GM19372 (cell line): ENCODE measurements around the gene SPEN.
A peak's percentile ranks its signal among the peaks of the same experiment; 100 is the strongest.

Experiments
- ATAC-seq: cut with Tn5 transposase; IDR thresholded peaks from one replicate; pipeline ENCODE4 v1.9.1; 2021; ENCODE audit warnings: mild to moderate bottlenecking, low read depth, moderate library complexity; ENCODE audit not compliant: unreplicated experiment

SPEN gene

GRCh38 chr1:15957221-15958095 is 110.0 kb downstream of the SPEN start:
- no peak for ATAC-seq

- no peak for ATAC-seq
Measured at GRCh38 chr1:15958111-15958510, 110.6 kb downstream of the SPEN start.

GRCh38 chr1:15958793-15959192 is 111.3 kb downstream of the SPEN start:
- ATAC-seq: no peak

- ATAC-seq: no peak
Measured at GRCh38 chr1:15959424-15959823, 111.9 kb downstream of the SPEN start.

- ATAC-seq: no peak
Measured at GRCh38 chr1:15959827-15960446, 112.4 kb downstream of the SPEN start.

GRCh38 chr1:15960808-15961207 is 113.3 kb downstream of the SPEN start:
- ATAC-seq: no peak

GRCh38 chr1:15961492-15961891 is 114.0 kb downstream of the SPEN start:
- ATAC-seq: no peak

GRCh38 chr1:15962176-15962575 is 114.7 kb downstream of the SPEN start:
- no peak for ATAC-seq

GRCh38 chr1:15962671-15963362 is 115.3 kb downstream of the SPEN start:
- no peak for ATAC-seq

GRCh38 chr1:15963363-15963967 is 116.0 kb downstream of the SPEN start:
- no peak for ATAC-seq

GRCh38 chr1:15963968-15964648 is 116.6 kb downstream of the SPEN start:
- no peak for ATAC-seq

GRCh38 chr1:15965228-15965767 is 117.8 kb downstream of the SPEN start:
- ATAC-seq: no peak

GRCh38 chr1:15966081-15966955 is 118.8 kb downstream of the SPEN start:
- peak; percentile 71 for ATAC-seq

- ATAC-seq: no peak
Measured at GRCh38 chr1:15966956-15967344, 119.4 kb downstream of the SPEN start.

GRCh38 chr1:15968172-15968571 is 120.7 kb downstream of the SPEN start:
- ATAC-seq: no peak

GRCh38 chr1:15969321-15969880 is 121.9 kb downstream of the SPEN start:
- no peak for ATAC-seq

- no peak for ATAC-seq
Measured at GRCh38 chr1:15970911-15971310, 123.4 kb downstream of the SPEN start.

- ATAC-seq: no peak
Measured at GRCh38 chr1:15972409-15972808, 124.9 kb downstream of the SPEN start.

- no peak for ATAC-seq
Measured at GRCh38 chr1:15973772-15974171, 126.3 kb downstream of the SPEN start.
